ENCODE measurements around the gene MARK2. TPM values are rescaled to one million over a fixed set of nuclear protein-coding genes. Genes with fewer than 3 reads are reported as not detected.

MARK2 gene
- total and polyA plus RNA-seq, 12 donors, result 12.6 to 42.7 (median 37.3) TPM

GRCh38 chr11:63844836-63845235 is 5.9 kb downstream of the MARK2 start:
- no peaks in the 10 kb centered on the region for H3K27me3 ChIP-seq
- H3K4me1 ChIP-seq, result peaks cover 15 to 92% (median 78%) of the 10 kb centered on the region in 9 donors
- peak overlapping the region in 5 of 10 donors; percentile 3 to 59 (median 27) for H3K27ac ChIP-seq
- intact Hi-C loops (cut with DNase I), result no loop called here
- no peaks in the 10 kb centered on the region for H3K9me3 ChIP-seq
- no peak for ATAC-seq
- WGBS, 2 donors, result 86 to 87% methylated on average over 4 of the region's 4 CpGs
- DNase-seq, result no peak
- no peak overlapping the region for H3K4me3 ChIP-seq
- peaks cover 0 to 47% (median 0%) of the 10 kb centered on the region in 9 donors for H3K36me3 ChIP-seq
- TF ChIP-seq, protein P1, sequence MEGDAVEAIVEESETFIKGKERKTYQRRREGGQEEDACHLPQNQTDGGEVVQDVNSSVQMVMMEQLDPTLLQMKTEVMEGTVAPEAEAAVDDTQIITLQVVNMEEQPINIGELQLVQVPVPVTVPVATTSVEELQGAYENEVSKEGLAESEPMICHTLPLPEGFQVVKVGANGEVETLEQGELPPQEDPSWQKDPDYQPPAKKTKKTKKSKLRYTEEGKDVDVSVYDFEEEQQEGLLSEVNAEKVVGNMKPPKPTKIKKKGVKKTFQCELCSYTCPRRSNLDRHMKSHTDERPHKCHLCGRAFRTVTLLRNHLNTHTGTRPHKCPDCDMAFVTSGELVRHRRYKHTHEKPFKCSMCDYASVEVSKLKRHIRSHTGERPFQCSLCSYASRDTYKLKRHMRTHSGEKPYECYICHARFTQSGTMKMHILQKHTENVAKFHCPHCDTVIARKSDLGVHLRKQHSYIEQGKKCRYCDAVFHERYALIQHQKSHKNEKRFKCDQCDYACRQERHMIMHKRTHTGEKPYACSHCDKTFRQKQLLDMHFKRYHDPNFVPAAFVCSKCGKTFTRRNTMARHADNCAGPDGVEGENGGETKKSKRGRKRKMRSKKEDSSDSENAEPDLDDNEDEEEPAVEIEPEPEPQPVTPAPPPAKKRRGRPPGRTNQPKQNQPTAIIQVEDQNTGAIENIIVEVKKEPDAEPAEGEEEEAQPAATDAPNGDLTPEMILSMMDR (IDR thresholded peaks at IDR 0.05), result no peak

DNA sequence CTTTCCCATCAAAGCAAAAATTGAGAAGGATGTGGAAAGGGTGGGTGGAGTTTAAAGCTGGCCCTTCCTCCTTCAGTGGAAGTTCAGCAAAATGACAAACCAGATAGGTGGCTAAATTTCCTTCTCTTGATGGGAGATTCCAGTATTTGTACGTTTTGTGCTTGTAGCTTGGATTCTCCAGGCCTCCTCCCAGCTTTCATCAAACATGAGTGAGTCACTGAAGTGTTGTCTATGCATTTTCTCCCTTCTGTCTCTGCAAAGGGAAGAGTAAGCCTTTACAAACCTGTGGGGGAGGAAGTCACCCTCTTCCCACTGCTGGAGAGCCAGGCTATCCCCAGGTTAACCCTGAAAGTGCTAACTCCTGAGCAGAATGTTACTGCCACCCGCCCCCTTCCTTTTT is 6.4 kb downstream of the MARK2 start:
- Histone ChIP-seq H3K27ac (peak overlapping the region in 5 of 10 donors; percentile 3 to 59 (median 27)), H3K4me3 (no peak overlapping the region), H3K27me3 (no peaks in the 10 kb centered on the region), H3K9me3 (no peaks in the 10 kb centered on the region), H3K36me3 (peaks cover 0 to 52% (median 0%) of the 10 kb centered on the region in 9 donors), H3K4me1 (peaks cover 12 to 89% (median 73%) of the 10 kb centered on the region in 9 donors)
- ATAC-seq (peak in 2 of 8 donors; percentile 16 to 46), DNase-seq (no peak)
- TF ChIP-seq, protein P1 (IDR thresholded peaks at IDR 0.05), result no peak
- intact Hi-C loops (cut with DNase I), result no loop called here
- WGBS, 2 donors, result 38 to 45% methylated on average over 2 of the region's 2 CpGs

- intact Hi-C loops (cut with DNase I), result no loop called here
- Histone ChIP-seq H3K9me3 (no peaks in the 10 kb centered on the region), H3K36me3 (peaks cover 0 to 56% (median 0%) of the 10 kb centered on the region in 9 donors), H3K4me3 (no peak overlapping the region), H3K27me3 (no peaks in the 10 kb centered on the region), H3K4me1 (peaks cover 13 to 88% (median 69%) of the 10 kb centered on the region in 9 donors), H3K27ac (peak overlapping the region in 2 of 10 donors; percentile 22 to 59)
- WGBS, 2 donors, result 76 to 80% methylated on average over 7 of the region's 7 CpGs
- TF ChIP-seq, protein P1 (IDR thresholded peaks at IDR 0.05), result no peak
- ATAC-seq (no peak), DNase-seq (no peak)
These were observed 7.0 kb downstream of the MARK2 start for GRCh38 chr11:63845911-63846310.

DNA sequence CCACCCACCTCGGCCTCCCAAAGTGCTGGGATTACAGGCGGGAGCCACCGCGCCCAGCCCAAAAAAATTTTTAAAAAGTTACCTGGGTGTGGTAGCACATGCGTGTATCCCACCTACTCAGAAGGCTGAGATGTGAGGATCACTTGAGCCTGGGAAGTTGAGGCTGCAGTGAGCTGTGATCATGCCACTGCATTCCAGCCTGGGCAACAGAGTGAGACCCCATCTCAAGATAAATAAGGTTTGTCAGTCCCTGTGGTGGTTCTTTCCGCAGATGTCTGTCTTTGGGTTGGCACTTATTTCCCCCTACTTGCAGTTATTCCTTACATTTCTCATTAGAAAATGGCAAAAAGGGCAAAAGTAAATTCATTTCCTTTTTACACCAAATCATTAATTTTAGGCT is 8.0 kb downstream of the MARK2 start:
- Histone ChIP-seq H3K27me3 (no peaks in the 10 kb centered on the region), H3K9me3 (no peaks in the 10 kb centered on the region), H3K4me3 (no peak overlapping the region), H3K27ac (peak overlapping the region in 3 of 10 donors; percentile 3 to 63 (median 24)), H3K4me1 (peaks cover 20 to 88% (median 67%) of the 10 kb centered on the region in 9 donors), H3K36me3 (peaks cover 0 to 51% (median 0%) of the 10 kb centered on the region in 9 donors)
- no peak for ATAC-seq
- DNase-seq, result no peak
- 96 to 99% methylated on average over 6 of the region's 6 CpGs for WGBS, 2 donors
- intact Hi-C loops (cut with DNase I), result no loop called here
- TF ChIP-seq, protein P1 (IDR thresholded peaks at IDR 0.05), result no peak

Data from heart right ventricle (tissue), 16 donors.